ENCODE results near the gene CLIC5. TPM values are rescaled to one million over a fixed set of nuclear protein-coding genes. Genes with fewer than 3 reads are reported as not detected.

CLIC5 gene
- total and polyA plus RNA-seq, 2 of the 8 experiments (the other 6 are each of a cell fraction or from before 2014, with no cell fraction given) = 0.12 to 0.15 TPM

DNA sequence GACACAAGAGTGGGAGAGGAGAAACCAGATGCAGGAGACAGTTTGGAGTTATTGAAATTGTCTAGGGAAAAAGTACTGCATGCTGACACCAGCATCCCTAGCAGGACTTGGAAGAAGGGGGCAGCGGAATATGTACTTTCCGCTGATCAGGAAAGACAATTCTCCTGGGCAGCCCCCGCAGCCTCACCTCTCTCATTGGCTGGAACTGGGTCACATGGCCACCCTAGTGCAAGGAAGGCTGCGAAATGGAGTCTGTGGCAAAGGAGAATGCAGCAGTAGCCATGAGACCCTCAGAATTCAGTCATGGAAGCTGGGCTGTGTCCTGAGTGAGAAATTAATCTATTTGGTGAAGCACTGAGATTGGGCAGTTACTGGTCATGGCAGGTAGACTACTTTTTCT is 131.3 kb downstream of the CLIC5 start (continued):
- TF ChIP-seq SIN3A (conservative IDR thresholded peaks at IDR 0.05 in 1 of 2, IDR thresholded peaks at IDR 0.05 in 1 of 2; ENCODE audit: low read depth in 1 of 2, low read length in 2 of 2) = no peak
- TF ChIP-seq SP2 (IDR thresholded peaks at IDR 0.05; ENCODE audit: low read length) = no peak
- TF ChIP-seq EZH2 (IDR thresholded peaks at IDR 0.05; ENCODE audit: low read depth, low read length, severe bottlenecking) = no peak
- TF ChIP-seq TAF7 (optimal IDR thresholded peaks at IDR 0.05; ENCODE audit: borderline replicate concordance, low read depth, low read length) = no peak

All from H1 (cell line).